NB4 (cell line): ENCODE results near the gene VAPB.

Source experiments
- CTCF ChIP-seq: IDR thresholded peaks from one replicate; pipeline ENCODE4 v1.5.1; 2012; ENCODE audit warnings: low read depth, low read length
- MAX ChIP-seq: IDR thresholded peaks from 2 replicates; pipeline ENCODE4 v1.6.1; 2011; ENCODE audit warnings: low read depth, low read length
- MYC ChIP-seq: IDR thresholded peaks from 2 replicates; pipeline ENCODE4 v1.6.1; 2011; ENCODE audit warnings: low read depth, low read length
- POLR2A ChIP-seq: IDR thresholded peaks from 2 replicates; pipeline ENCODE4 v1.6.1; 2011; ENCODE audit warnings: mild to moderate bottlenecking; ENCODE audit not compliant: insufficient read length; ENCODE audit errors: extremely low read depth

- TF ChIP-seq CTCF (no peak), POLR2A (no peak), MAX (no peak), MYC (no peak)
Measured at GRCh38 chr20:58374027-58374850, 14.8 kb upstream of the VAPB start.
